Epithelial cell of esophagus (primary cell): ENCODE measurements around the gene MAP2K6.
A peak's percentile ranks its signal among the peaks of the same experiment; 100 is the strongest.

Experiments
- DNase-seq: peaks from one replicate; pipeline ENCODE4 v3.0.0; 2010; ENCODE audit warnings: low read depth
- H3K4me3 ChIP-seq: 2 replicates; pipeline ENCODE4 v1.5.1; 2011; ENCODE audit warnings: mild to moderate bottlenecking, low read length, control low read depth
- CTCF ChIP-seq: IDR thresholded peaks from 2 replicates; pipeline ENCODE4 v1.5.1; 2011; ENCODE audit warnings: low read depth, mild to moderate bottlenecking, low read length, control low read depth, inconsistent platforms; ENCODE audit not compliant: insufficient read depth; ENCODE audit errors: missing control alignments

The MAP2K6 gene

GRCh38 chr17:69572747-69573146, 158.2 kb downstream of the MAP2K6 start:
- no peak for TF ChIP-seq CTCF
- no peak for DNase-seq
- no peak overlapping the region for H3K4me3 ChIP-seq

DNA sequence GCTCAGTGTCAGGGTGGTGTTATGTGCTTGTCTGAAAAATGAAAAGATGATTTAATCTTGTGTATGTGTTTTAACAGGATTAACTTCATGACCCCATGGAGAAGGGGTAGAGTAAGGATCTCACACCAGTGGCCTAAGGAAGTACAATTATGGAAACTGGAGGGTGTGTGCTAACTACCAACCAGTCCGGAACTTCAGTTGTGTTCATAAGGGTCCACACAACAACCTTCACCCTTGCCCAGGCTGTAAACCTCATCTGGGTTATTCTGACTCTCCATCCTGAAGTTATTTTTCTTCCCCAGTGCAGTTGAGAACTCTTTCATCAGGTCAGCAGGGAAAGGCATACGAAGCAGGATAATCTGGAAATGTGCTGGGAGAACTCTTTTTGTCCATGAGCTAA, 158.9 kb downstream of the MAP2K6 start:
- DNase-seq, result no peak
- no peak for TF ChIP-seq CTCF
- no peak overlapping the region for H3K4me3 ChIP-seq

DNA sequence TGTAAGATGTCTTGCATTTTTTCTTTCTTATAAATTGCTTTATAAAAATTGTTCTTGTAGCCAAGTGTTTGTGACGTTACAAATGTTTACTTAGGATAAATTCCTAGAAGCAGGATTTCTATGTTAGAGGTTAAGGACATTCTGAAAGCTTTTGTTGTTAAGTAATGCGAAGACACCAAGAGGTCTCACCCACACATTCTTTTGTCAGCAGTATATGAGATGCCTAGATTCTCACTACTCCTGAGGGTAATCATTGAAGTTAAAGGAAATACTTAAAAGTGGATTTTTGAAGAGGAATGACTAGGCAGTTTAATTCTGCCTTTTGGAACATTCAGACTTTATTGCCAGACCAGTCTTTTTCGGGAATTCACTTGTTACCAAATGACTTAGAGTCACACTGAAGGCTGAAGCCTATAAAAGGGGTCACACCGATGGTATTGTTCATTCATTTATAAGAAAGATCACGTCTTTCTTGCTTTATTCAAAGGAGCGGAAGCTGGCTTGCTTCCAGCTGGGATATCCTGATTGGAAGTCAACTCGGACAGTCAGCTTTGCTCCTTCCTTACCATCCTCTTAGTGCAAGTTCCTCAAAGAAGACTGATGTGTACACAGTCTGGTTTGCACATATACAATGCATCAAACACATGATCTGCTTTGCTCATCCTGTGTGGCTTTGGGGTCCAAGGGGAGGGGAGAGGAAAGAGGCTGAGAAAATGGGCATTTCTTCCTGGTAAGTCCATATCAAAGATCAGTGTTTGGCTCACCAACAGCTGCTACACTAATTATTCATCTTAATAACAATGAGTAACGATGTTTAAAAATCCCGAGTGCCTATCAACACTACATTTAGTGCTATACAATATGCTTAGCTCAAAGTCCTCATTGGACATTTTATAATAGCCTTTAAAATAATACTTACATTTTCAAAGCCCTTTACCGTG, 160.0 kb downstream of the MAP2K6 start:
- DNase-seq, result no peak
- no peak overlapping the region for H3K4me3 ChIP-seq
- no peak for TF ChIP-seq CTCF

GRCh38 chr17:69575346-69575761, 160.9 kb downstream of the MAP2K6 start:
- no peak overlapping the region for H3K4me3 ChIP-seq
- TF ChIP-seq CTCF, result no peak
- peak; percentile 2 for DNase-seq

DNA sequence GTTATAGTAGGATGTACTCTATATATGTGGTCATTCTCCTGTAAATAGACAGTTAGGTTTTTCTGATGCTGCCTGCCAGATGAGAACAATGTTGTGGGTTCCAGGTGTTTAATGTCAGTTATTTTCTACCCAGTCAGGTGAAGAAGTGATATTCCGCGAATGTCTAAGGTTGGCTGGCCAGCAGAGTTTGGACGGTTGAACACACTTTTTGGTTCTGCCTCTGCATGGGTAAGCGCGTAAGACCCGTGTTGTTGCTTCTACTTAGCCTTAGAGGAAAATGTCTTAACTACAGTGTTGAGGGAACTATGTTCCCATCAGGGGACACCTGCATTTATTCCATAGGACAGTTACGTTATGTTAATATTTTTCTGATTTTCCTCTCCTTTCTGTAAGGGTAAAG, 162.6 kb downstream of the MAP2K6 start:
- no peak overlapping the region for H3K4me3 ChIP-seq

DNA sequence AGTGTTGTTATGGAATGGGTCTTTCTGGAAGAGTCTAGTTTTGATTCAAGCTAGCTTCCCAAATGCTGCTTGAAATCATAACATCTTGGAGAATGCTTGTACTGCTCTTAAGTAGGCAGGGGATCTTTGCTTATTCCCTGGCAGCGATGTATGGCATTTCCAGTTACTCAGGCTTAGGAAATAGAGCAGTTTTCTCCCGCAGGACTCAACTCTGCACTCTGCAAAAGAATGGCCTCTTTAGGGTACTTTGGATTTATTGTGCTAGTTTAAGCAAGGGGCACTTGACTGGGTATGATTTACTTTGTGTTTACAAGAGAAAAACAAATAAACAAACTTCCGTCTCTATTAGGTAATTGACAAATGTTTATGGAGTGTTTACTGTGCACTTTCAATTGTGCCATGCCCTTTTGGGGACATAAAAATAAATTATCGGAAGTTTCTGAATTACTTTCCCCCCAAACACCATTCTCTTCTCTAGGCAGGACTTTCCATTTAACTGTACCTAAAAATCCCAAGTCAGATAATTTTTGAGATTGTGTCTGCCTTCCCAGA, 164.0 kb downstream of the MAP2K6 start:
- no peak overlapping the region for H3K4me3 ChIP-seq
- DNase-seq, result no peak
- TF ChIP-seq CTCF, result no peak

More for the DNA sequence above, 162.6 kb downstream of the MAP2K6 start:
- no peak for TF ChIP-seq CTCF
- DNase-seq, result no peak
